ENCODE data around the gene ADRA2B.

DNA sequence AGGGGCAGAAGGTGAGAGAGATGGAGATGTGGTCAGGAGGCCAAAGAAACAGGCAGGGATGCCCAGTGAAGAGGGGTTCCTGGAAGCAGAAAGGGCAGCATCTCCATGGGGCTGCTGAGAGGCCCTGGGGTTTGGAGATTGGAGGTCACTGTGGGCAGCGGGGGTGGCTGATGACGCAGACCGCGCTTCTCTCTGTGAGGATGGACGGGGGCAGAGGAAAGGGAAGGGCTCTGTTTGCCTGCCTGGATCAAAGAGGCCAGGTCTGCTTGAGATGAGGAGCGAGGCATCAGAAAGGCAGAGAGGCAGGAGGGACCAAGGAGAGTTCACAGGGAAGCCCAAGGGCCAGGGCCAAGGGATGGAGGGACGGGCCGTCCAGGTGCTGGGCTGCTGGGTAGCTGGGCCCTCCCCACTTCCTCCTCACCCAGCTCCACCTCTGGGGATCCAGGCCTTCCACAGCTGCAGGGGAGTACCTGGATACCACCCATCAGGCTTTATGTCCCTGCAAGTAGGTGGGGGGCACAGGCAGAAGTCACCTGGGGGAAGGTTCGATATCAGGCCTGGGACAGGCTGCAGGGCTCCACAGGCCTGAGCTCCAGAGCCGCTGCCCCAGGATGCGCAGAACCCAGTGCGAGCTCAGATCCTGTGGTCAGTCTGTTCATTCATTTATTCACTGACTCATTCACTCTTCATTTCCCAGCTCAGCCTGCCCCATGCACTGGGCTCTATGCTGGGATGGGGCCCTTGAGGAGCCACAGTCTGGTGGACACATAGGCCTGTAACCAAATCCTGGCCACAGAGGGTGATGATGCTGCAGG lies 30.6 kb downstream of the ADRA2B start:
- TF ChIP-seq POLR2A (IDR thresholded peaks at IDR 0.05; ENCODE audit: low read depth) (no peak), POLR2AphosphoS5 (IDR thresholded peaks at IDR 0.05) (no peak), EP300 (IDR thresholded peaks at IDR 0.05) (no peak)
- TF ChIP-seq, protein P1, sequence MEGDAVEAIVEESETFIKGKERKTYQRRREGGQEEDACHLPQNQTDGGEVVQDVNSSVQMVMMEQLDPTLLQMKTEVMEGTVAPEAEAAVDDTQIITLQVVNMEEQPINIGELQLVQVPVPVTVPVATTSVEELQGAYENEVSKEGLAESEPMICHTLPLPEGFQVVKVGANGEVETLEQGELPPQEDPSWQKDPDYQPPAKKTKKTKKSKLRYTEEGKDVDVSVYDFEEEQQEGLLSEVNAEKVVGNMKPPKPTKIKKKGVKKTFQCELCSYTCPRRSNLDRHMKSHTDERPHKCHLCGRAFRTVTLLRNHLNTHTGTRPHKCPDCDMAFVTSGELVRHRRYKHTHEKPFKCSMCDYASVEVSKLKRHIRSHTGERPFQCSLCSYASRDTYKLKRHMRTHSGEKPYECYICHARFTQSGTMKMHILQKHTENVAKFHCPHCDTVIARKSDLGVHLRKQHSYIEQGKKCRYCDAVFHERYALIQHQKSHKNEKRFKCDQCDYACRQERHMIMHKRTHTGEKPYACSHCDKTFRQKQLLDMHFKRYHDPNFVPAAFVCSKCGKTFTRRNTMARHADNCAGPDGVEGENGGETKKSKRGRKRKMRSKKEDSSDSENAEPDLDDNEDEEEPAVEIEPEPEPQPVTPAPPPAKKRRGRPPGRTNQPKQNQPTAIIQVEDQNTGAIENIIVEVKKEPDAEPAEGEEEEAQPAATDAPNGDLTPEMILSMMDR (IDR thresholded peaks at IDR 0.05) = no peak

All from esophagus muscularis mucosa (tissue), 4 donors.